Measurements from ENCODE around the gene BRWD1. TPM values are rescaled to one million over a fixed set of nuclear protein-coding genes. Genes with fewer than 3 reads are reported as not detected.

BRWD1 gene
- total and polyA plus RNA-seq, 2 of the 13 experiments (the other 11 are each of a cell fraction or from before 2014, with no cell fraction given) = 13.9 to 28.0 TPM

- Histone ChIP-seq H3K9me3 (ENCODE audit: low read length) (no peaks in the 10 kb centered on the region), H3K4me3 (replicated peaks in 1 of 3; ENCODE audit: insufficient read depth in 1 of 3, low read depth in 2 of 3, low read length in 3 of 3) (no peak overlapping the region), H3K27ac (ENCODE audit: extremely low read length, insufficient read depth, low read length) (no peak overlapping the region), H3K36me3 (replicated peaks in 1 of 2; ENCODE audit: control insufficient read depth in 1 of 2, insufficient read depth in 2 of 2, low read length in 2 of 2) (no peaks in the 10 kb centered on the region), H3K79me2 (ENCODE audit: insufficient read depth, low read length) (no peaks in the 10 kb centered on the region), H3K27me3 (ENCODE audit: control insufficient read depth in 1 of 2, insufficient read depth in 2 of 2, low read length in 2 of 2) (no peaks in the 10 kb centered on the region), H3K4me2 (ENCODE audit: low read depth, low read length) (no peak overlapping the region), H3K4me1 (ENCODE audit: insufficient read depth, low read length) (peaks cover 18% of the 10 kb centered on the region; the same call in 1 of the 2 replicates), H3K9ac (ENCODE audit: insufficient read depth, low read depth, low read length) (no peak overlapping the region), H4K20me1 (ENCODE audit: insufficient read depth, low read length) (no peaks in the 10 kb centered on the region), H2AFZ (ENCODE audit: low read length) (no peak overlapping the region)
- ChIA-PET CTCF (ENCODE audit: low intra/inter-chr PET ratio, low total read pairs) (no interaction called here), POLR2A (no interaction called here)
- BruUV-seq (replicated peaks) = no TSS peak
- in situ Hi-C loops (cut with HindIII; ENCODE audit: extremely low pct_ligation_motif_present, low pct_unique_long_range_greater_than_20kb) (no loop called here), intact Hi-C loops (cut with micrococcal nuclease; ENCODE audit: unreplicated experiment) (no loop called here)
- ATAC-seq (no peak), DNase-seq (ENCODE audit: low spot score) (no peak), FAIRE-seq (no peak)
- 91% methylated on average over 4 of the region's 4 CpGs for WGBS (ENCODE audit: low lambda C conversion rate)
- TF ChIP-seq, protein P1, sequence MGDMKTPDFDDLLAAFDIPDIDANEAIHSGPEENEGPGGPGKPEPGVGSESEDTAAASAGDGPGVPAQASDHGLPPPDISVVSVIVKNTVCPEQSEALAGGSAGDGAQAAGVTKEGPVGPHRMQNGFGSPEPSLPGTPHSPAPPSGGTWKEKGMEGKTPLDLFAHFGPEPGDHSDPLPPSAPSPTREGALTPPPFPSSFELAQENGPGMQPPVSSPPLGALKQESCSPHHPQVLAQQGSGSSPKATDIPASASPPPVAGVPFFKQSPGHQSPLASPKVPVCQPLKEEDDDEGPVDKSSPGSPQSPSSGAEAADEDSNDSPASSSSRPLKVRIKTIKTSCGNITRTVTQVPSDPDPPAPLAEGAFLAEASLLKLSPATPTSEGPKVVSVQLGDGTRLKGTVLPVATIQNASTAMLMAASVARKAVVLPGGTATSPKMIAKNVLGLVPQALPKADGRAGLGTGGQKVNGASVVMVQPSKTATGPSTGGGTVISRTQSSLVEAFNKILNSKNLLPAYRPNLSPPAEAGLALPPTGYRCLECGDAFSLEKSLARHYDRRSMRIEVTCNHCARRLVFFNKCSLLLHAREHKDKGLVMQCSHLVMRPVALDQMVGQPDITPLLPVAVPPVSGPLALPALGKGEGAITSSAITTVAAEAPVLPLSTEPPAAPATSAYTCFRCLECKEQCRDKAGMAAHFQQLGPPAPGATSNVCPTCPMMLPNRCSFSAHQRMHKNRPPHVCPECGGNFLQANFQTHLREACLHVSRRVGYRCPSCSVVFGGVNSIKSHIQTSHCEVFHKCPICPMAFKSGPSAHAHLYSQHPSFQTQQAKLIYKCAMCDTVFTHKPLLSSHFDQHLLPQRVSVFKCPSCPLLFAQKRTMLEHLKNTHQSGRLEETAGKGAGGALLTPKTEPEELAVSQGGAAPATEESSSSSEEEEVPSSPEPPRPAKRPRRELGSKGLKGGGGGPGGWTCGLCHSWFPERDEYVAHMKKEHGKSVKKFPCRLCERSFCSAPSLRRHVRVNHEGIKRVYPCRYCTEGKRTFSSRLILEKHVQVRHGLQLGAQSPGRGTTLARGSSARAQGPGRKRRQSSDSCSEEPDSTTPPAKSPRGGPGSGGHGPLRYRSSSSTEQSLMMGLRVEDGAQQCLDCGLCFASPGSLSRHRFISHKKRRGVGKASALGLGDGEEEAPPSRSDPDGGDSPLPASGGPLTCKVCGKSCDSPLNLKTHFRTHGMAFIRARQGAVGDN (CRISPR knock-in tag; IDR thresholded peaks at IDR 0.05) = no peak
- TF ChIP-seq PHF21A (CRISPR knock-in tag; IDR thresholded peaks at IDR 0.05) (no peak), ZBTB10 (CRISPR knock-in tag; IDR thresholded peaks at IDR 0.05; ENCODE audit: borderline replicate concordance) (no peak), ZNF709 (CRISPR knock-in tag; IDR thresholded peaks at IDR 0.05) (no peak), NFIB (CRISPR knock-in tag; IDR thresholded peaks at IDR 0.05; ENCODE audit: borderline replicate concordance) (no peak), NR2C2 (CRISPR knock-in tag; IDR thresholded peaks at IDR 0.05; ENCODE audit: borderline replicate concordance) (no peak), ZNF317 (CRISPR knock-in tag; IDR thresholded peaks at IDR 0.05) (no peak), PITX1 (CRISPR knock-in tag; IDR thresholded peaks at IDR 0.05) (no peak), MLLT10 (CRISPR knock-in tag; IDR thresholded peaks at IDR 0.05) (no peak), FOXC1 (CRISPR knock-in tag; IDR thresholded peaks at IDR 0.05; ENCODE audit: borderline replicate concordance) (no peak), ZNF3 (CRISPR knock-in tag; IDR thresholded peaks at IDR 0.05) (no peak), KDM2A (CRISPR knock-in tag; IDR thresholded peaks at IDR 0.05; ENCODE audit: borderline replicate concordance, low read depth) (no peak), ZNF703 (CRISPR knock-in tag; IDR thresholded peaks at IDR 0.05; ENCODE audit: borderline replicate concordance) (no peak)
- TF ChIP-seq, protein P2, sequence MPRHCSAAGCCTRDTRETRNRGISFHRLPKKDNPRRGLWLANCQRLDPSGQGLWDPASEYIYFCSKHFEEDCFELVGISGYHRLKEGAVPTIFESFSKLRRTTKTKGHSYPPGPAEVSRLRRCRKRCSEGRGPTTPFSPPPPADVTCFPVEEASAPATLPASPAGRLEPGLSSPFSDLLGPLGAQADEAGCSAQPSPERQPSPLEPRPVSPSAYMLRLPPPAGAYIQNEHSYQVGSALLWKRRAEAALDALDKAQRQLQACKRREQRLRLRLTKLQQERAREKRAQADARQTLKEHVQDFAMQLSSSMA (CRISPR knock-in tag; IDR thresholded peaks at IDR 0.05) = no peak
Observed at GRCh38 chr21:39325458-39325857, 12.0 kb upstream of the BRWD1 start.
